HFFc6 (cell line): ENCODE measurements around the gene PRSS48. TPM values are rescaled to one million over a fixed set of nuclear protein-coding genes. Genes with fewer than 3 reads are reported as not detected.
"Not testable (repeated sequence)": the region's sequence is repeated elsewhere in the genome, so short reads cannot be mapped to it uniquely, and the experiment has no call there.

Experiments
- DNase-seq: peaks from one replicate; pipeline ENCODE4 v3.0.0-alpha.2; 2018
- H3K27ac Mint-ChIP-seq: 2 replicates; pipeline ENCODE4 v1.8.0; 2020; ENCODE audit warnings: mild to moderate bottlenecking, mixed read lengths
- H3K27me3 Mint-ChIP-seq: 2 replicates; pipeline ENCODE4 v1.8.0; 2021; ENCODE audit warnings: mild to moderate bottlenecking, moderate library complexity, mixed read lengths; ENCODE audit not compliant: insufficient read depth
- H3K36me3 Mint-ChIP-seq: 2 replicates; pipeline ENCODE4 v1.8.0; 2021; ENCODE audit warnings: low read depth, mixed read lengths
- H3K4me1 Mint-ChIP-seq: 2 replicates; pipeline ENCODE4 v1.8.0; 2020; ENCODE audit warnings: low read depth, mixed read lengths
- H3K4me3 Mint-ChIP-seq: 2 replicates; pipeline ENCODE4 v1.8.0; 2020; ENCODE audit warnings: mild to moderate bottlenecking, moderate library complexity, mixed read lengths
- H3K9me3 Mint-ChIP-seq: 2 replicates; pipeline ENCODE4 v1.8.0; 2020; ENCODE audit warnings: mild to moderate bottlenecking, mixed read lengths
- total RNA-seq, 6 experiments: library from RNA; stranded (reverse); fragmentation: NEBNext Ultra II Directional; extraction: Animal tissue kit (Norgen Biotek cat#: 25700); gene quantifications; 2 replicates in 1 of 6; 3 replicates in 5 of 6; pipeline ENCODE4 v1.2.3, GENCODE V29; 2021
- TF ChIP-seq, protein P1 (sequence below): fragments of 200-600 bp; sonication (generic); IDR thresholded peaks from 2 replicates; pipeline ENCODE4 v1.5.0; 2021; ENCODE audit warnings: antibody characterized with exemption, mild to moderate bottlenecking

Gene PRSS48
- total RNA-seq, 6 experiments from 2014 or later: not detected

- Mint-ChIP-seq H3K4me1 (peaks cover 16% of the 10 kb centered on the region), H3K4me3 (no peak overlapping the region), H3K27ac (no peak overlapping the region; the same call in 1 of the 2 replicates), H3K36me3 (no peaks in the 10 kb centered on the region), H3K27me3 (no peaks in the 10 kb centered on the region), H3K9me3 (no peaks in the 10 kb centered on the region)
- TF ChIP-seq, protein P1, sequence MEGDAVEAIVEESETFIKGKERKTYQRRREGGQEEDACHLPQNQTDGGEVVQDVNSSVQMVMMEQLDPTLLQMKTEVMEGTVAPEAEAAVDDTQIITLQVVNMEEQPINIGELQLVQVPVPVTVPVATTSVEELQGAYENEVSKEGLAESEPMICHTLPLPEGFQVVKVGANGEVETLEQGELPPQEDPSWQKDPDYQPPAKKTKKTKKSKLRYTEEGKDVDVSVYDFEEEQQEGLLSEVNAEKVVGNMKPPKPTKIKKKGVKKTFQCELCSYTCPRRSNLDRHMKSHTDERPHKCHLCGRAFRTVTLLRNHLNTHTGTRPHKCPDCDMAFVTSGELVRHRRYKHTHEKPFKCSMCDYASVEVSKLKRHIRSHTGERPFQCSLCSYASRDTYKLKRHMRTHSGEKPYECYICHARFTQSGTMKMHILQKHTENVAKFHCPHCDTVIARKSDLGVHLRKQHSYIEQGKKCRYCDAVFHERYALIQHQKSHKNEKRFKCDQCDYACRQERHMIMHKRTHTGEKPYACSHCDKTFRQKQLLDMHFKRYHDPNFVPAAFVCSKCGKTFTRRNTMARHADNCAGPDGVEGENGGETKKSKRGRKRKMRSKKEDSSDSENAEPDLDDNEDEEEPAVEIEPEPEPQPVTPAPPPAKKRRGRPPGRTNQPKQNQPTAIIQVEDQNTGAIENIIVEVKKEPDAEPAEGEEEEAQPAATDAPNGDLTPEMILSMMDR: no peak
- peak; percentile 2 for DNase-seq
Measured at GRCh38 chr4:151266497-151266896, 10.5 kb upstream of the PRSS48 start.

DNA sequence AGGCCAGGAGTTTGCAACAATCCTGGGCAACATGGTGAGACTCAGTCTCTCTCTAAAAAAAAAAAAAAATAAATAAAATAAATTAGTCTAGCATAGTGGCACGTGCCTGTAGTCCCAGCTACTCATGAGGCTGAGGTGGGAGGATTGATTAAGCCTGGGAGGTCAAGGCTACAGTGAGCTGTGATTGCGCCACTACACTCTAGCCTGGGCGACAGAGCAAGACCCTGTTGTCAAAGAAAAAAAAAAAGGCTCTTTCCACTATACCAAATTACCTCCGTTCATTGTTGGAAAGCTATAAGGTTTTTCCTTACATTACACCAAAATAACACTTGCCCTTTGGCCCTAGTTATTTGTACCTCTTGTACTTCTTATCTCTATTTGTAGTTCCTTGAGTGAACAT is 9.9 kb upstream of the PRSS48 start:
- Mint-ChIP-seq H3K36me3 (no peaks in the 10 kb centered on the region), H3K27me3 (no peaks in the 10 kb centered on the region), H3K4me1 (peaks cover 13% of the 10 kb centered on the region), H3K4me3 (no peak overlapping the region), H3K9me3 (no peaks in the 10 kb centered on the region), H3K27ac (no peak overlapping the region)
- TF ChIP-seq, protein P1: no peak
- no peak for DNase-seq

DNA sequence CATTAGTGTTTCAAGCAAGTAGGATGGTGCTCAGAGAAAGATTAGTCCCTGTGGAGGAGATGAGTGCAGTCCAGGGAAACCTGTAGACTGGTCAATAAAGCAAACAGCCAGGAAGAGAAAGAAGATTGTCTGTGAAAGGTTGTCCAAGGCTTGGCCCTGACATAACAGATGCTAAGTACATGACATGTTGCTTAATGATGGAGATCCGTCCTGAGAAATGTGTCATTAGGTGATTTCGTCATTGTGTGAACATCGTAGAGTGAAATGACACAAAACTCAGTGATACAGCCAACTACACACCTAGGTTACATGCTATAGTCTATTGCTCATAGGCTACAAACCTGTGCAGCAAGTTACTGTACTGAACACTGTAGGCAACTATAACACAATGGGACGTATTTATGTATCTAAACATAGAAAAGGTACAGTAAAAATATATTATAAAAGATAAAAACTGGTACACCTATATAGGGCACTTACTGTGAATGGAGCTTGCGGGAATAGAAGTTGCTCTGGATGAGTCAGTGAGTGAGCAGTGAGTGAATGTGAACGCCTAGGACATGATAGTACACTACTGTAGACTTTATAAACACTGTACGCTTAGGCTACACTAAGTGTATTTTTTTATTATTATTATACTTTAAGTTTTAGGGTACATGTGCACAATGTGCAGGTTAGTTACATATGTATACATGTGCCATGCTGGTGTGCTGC is 9.0 kb upstream of the PRSS48 start:
- peaks cover 13% of the 10 kb centered on the region for H3K4me1 Mint-ChIP-seq
- H3K4me3 Mint-ChIP-seq: no peak overlapping the region
- no peak for DNase-seq

DNA sequence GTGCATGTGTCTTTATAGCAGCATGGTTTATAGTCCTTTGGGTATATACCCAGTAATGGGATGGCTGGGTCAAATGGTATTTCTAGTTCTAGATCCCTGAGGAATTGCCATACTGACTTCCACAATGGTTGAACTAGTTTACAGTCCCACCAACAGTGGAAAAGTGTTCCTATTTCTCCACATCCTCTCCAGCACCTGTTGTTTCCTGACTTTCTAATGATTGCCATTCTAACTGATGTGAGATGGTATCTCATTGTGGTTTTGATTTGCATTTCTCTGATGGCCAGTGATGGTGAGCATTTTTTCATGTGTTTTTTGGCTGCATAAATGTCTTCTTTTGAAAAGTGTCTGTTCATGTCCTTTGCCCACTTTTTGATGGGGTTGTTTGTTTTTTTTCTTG is 8.1 kb upstream of the PRSS48 start:
- not testable (repeated sequence) for H3K27me3 Mint-ChIP-seq, H3K36me3 Mint-ChIP-seq, DNase-seq, H3K9me3 Mint-ChIP-seq, H3K4me3 Mint-ChIP-seq, H3K27ac Mint-ChIP-seq
- H3K4me1 Mint-ChIP-seq: peaks cover 13% of the 10 kb centered on the region

More for the DNA sequence above, 9.0 kb upstream of the PRSS48 start:
- H3K27me3 Mint-ChIP-seq: no peaks in the 10 kb centered on the region
- H3K27ac Mint-ChIP-seq: no peak overlapping the region
- TF ChIP-seq, protein P1: no peak
- no peaks in the 10 kb centered on the region for H3K9me3 Mint-ChIP-seq
- no peaks in the 10 kb centered on the region for H3K36me3 Mint-ChIP-seq

- peaks cover 20% of the 10 kb centered on the region for H3K4me1 Mint-ChIP-seq
- H3K9me3 Mint-ChIP-seq: no peaks in the 10 kb centered on the region; the same call in 1 of the 2 replicates
- 0 out of 2 replicates have a peak, but pooled peaks cover 5% of the 10 kb centered on the region for H3K36me3 Mint-ChIP-seq
- H3K27ac Mint-ChIP-seq: no peak overlapping the region
- H3K27me3 Mint-ChIP-seq: 0 out of 2 replicates have a peak, but pooled peaks cover 1% of the 10 kb centered on the region
- no peak overlapping the region for H3K4me3 Mint-ChIP-seq
- TF ChIP-seq, protein P1: no peak
- DNase-seq: no peak
Measured at GRCh38 chr4:151284534-151285245, 7.7 kb downstream of the PRSS48 start.

GRCh38 chr4:151287409-151287808 is 10.4 kb downstream of the PRSS48 start:
- H3K4me3 Mint-ChIP-seq: no peak overlapping the region
- no peak for DNase-seq
- H3K4me1 Mint-ChIP-seq: peaks cover 43% of the 10 kb centered on the region
- H3K9me3 Mint-ChIP-seq: no peaks in the 10 kb centered on the region; the same call in 1 of the 2 replicates
- H3K27me3 Mint-ChIP-seq: no peaks in the 10 kb centered on the region
- peaks cover 10% of the 10 kb centered on the region; the same call in 1 of the 2 replicates for H3K36me3 Mint-ChIP-seq
- no peak overlapping the region for H3K27ac Mint-ChIP-seq
- TF ChIP-seq, protein P1: no peak
